Gastrocnemius medialis (tissue), 4 donors: ENCODE measurements around the gene MYL2. TPM values are rescaled to one million over a fixed set of nuclear protein-coding genes. Genes with fewer than 3 reads are reported as not detected.

Experiments used
- ATAC-seq, 2 donors: fragments of 150-250 bp; one replicate each; pipeline ENCODE4 v1.9.1; 2016
- DNase-seq, 2 donors: peaks; one replicate each; pipeline ENCODE4 v3.0.0-alpha.2; 2019
- H3K27ac ChIP-seq, 4 donors: fragments of 200-600 bp; sonication (generic); 1 replicate in 1 of 4; 2 replicates in 3 of 4; pipeline ENCODE4 v1.5.1; 2016 to 2018; ENCODE audit warnings: mild to moderate bottlenecking in 2 of 4, moderate library complexity in 1 of 4
- H3K27me3 ChIP-seq, 3 donors: fragments of 200-600 bp; sonication (generic) in 2 of 3; 1 replicate in 1 of 3; 2 replicates in 2 of 3; pipeline versions ENCODE4 v1.5.1 to v1.6.0; 2016 to 2019; ENCODE audit warnings: mild to moderate bottlenecking in 1 of 3, moderate library complexity in 1 of 3
- H3K36me3 ChIP-seq, 2 donors: fragments of 200-600 bp; sonication (generic) in 1 of 2; one replicate each; pipeline ENCODE4 v1.5.1; 2017 to 2018
- H3K4me1 ChIP-seq, 2 donors: fragments of 200-600 bp; sonication (generic) in 1 of 2; one replicate each; pipeline ENCODE4 v1.5.1; 2016 to 2017; ENCODE audit warnings: mild to moderate bottlenecking in 2 of 2
- H3K4me3 ChIP-seq, 4 donors: fragments of 200-600 bp; sonication (generic) in 3 of 4; 1 replicate in 1 of 4; 2 replicates in 3 of 4; pipeline ENCODE4 v1.5.1; 2016 to 2019; ENCODE audit warnings: mild to moderate bottlenecking in 2 of 4
- H3K9me3 ChIP-seq, 3 donors: fragments of 200-600 bp; sonication (generic) in 2 of 3; 1 replicate in 1 of 3; 2 replicates in 2 of 3; pipeline ENCODE4 v1.5.1; 2016 to 2019
- CTCF ChIP-seq, 5 experiments: fragments of 450-650 bp in 3 of 5; fragments of 200-600 bp in 2 of 5; sonication (generic) in 2 of 5; IDR thresholded peaks in 4 of 5; conservative IDR thresholded peaks in 1 of 5; 1 replicate in 4 of 5; 2 replicates in 1 of 5; pipeline ENCODE4 v1.5.1; 2016 to 2019; ENCODE audit warnings: antibody characterized with exemption in 5 of 5, mild to moderate bottlenecking in 3 of 5, moderate library complexity in 3 of 5
- POLR2A ChIP-seq, 2 donors: fragments of 450-650 bp; IDR thresholded peaks; one replicate each; pipeline ENCODE4 v1.6.1; 2017; ENCODE audit warnings: antibody characterized with exemption in 2 of 2, mild to moderate bottlenecking in 2 of 2, moderate library complexity in 2 of 2
- in situ Hi-C, 4 donors: fragments of 200-750 bp; cut with MboI; loops; one replicate each; pipeline versions ENCODE4 v1.15.0 to v1.8.0; 2017; ENCODE audit warnings: low sequenced_read_pairs in 4 of 4
- intact Hi-C: fragments of 100-400 bp; cut with DNase I; formaldehyde crosslinking; loops from one replicate; pipeline ENCODE4 v1.15.1; 2023; ENCODE audit warnings: low total_unique reads
- total RNA-seq, 4 donors: library from RNA; depleted of rRNA; stranded (reverse); fragments of >200 nt; gene quantifications; one replicate each; pipeline versions ENCODE4 v1.1.0 to v1.2.3, GENCODE V29; 2016

The MYL2 gene
- total RNA-seq, 4 donors from 2014 or later, result 817 to 5,649 (median 2,775) TPM

DNA sequence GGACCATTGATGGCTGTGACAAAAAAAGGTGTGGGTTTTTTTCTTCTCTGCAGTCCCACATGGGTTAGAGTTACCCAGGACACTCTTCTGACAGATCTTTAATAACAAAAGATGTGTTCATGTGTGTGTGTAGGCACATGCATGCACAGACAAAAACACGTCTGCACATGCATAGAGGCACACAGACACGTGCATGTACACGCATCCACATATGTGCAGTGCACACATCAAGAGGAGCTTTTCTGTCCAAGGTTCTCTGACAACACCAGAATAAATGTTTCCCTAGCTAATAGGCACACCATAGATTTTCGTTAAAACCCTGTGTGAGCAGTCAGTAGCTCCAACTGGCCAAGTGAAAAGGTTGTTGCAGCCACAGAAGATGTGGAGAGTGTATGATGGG is 2.8 kb upstream of the MYL2 start:
- Histone ChIP-seq H3K4me1 (peaks cover 7 to 32% of the 10 kb centered on the region in 2 donors), H3K27ac (peak overlapping the region in 1 of 4 donors; percentile 42), H3K36me3 (no peaks in the 10 kb centered on the region), H3K27me3 (no peaks in the 10 kb centered on the region), H3K4me3 (no peak overlapping the region), H3K9me3 (no peaks in the 10 kb centered on the region)
- no peak for ATAC-seq
- no peak for DNase-seq
- in situ Hi-C loops (no loop called here), intact Hi-C loops (no loop called here)
- TF ChIP-seq POLR2A (IDR thresholded peaks at IDR 0.05) (no peak), CTCF (IDR thresholded peaks at IDR 0.05 in 4 of 5, conservative IDR thresholded peaks at IDR 0.05 in 1 of 5) (no peak)

GRCh38 chr12:110922652-110923051 is 2.3 kb upstream of the MYL2 start:
- H3K27me3 ChIP-seq, result no peaks in the 10 kb centered on the region
- intact Hi-C loops (no loop called here), in situ Hi-C loops (no loop called here)
- DNase-seq (no peak), ATAC-seq (no peak)
- TF ChIP-seq POLR2A (IDR thresholded peaks at IDR 0.05) (no peak), CTCF (IDR thresholded peaks at IDR 0.05 in 4 of 5, conservative IDR thresholded peaks at IDR 0.05 in 1 of 5) (no peak)
- peaks cover 6 to 34% of the 10 kb centered on the region in 2 donors for H3K4me1 ChIP-seq
- H3K36me3 ChIP-seq, result no peaks in the 10 kb centered on the region
- H3K4me3 ChIP-seq, result no peak overlapping the region
- peak overlapping the region in 3 of 4 donors; percentile 7 to 42 (median 13) for H3K27ac ChIP-seq
- H3K9me3 ChIP-seq, result no peaks in the 10 kb centered on the region

DNA sequence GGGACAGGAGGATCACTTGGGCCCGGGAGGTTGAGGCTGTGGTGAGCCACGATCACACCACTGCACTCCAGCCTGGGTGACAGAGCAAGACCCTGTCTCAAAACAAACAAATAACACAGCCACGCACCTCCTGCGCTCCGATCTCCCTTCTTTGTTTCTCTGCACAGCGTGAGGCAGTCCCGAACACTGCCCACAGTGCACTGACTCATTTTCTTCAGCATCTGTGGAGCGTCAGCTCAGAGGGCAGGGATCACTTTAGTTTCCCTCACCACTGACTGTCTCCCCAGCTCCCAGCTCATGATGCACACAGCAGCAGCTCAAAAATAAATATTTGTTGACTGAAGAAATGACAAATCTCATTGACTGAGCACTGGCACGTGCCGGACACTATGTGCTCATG is 883 bp upstream of the MYL2 start:
- Histone ChIP-seq H3K27me3 (no peaks in the 10 kb centered on the region), H3K9me3 (no peaks in the 10 kb centered on the region), H3K4me1 (peaks cover 4 to 28% of the 10 kb centered on the region in 2 donors), H3K36me3 (no peaks in the 10 kb centered on the region), H3K4me3 (no peak overlapping the region), H3K27ac (peak overlapping the region; percentile 70 to 86 (median 74))
- intact Hi-C loops (no loop called here), in situ Hi-C loops (no loop called here)
- no peak for TF ChIP-seq POLR2A (IDR thresholded peaks at IDR 0.05)
- no peak for TF ChIP-seq CTCF (IDR thresholded peaks at IDR 0.05 in 4 of 5, conservative IDR thresholded peaks at IDR 0.05 in 1 of 5)
- DNase-seq (no peak), ATAC-seq (peak; percentile 12 to 55)

DNA sequence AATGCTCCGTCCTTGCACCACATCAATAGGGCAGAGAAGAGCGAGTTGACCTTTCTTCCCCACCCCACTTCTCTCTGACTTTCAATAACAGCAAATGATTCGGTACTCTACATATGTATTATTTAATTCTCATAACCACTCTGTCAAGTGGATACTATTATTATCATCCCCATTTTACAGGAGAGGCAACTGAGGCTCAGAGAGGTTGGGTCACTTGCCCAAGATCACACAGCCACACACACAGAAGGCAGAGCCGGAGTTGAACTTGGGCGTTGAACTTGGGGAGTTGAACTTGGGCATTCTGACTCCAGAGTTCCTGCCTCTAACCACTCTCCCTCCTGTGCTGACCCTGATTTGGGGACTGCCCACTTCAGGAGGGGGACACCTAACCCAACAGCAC is 659 bp downstream of the MYL2 start:
- no peak for TF ChIP-seq POLR2A (IDR thresholded peaks at IDR 0.05)
- TF ChIP-seq CTCF (IDR thresholded peaks at IDR 0.05 in 4 of 5, conservative IDR thresholded peaks at IDR 0.05 in 1 of 5), result no peak
- peaks cover 4 to 28% of the 10 kb centered on the region in 2 donors for H3K4me1 ChIP-seq
- DNase-seq (no peak), ATAC-seq (peak in 1 of 2 donors; percentile 5)
- H3K4me3 ChIP-seq, result peak overlapping the region in 2 of 4 donors; percentile 10 to 23
- H3K9me3 ChIP-seq, result no peaks in the 10 kb centered on the region
- intact Hi-C loops (loop anchor here (1.0 kb wide), 1 partner anchor 15 kb away; no protein-coding TSS in a partner anchor), in situ Hi-C loops (no loop called here)
- no peaks in the 10 kb centered on the region for H3K27me3 ChIP-seq
- H3K27ac ChIP-seq, result peak overlapping the region; percentile 70 to 86 (median 74)
- H3K36me3 ChIP-seq, result no peaks in the 10 kb centered on the region

GRCh38 chr12:110917961-110918360 is 2.4 kb downstream of the MYL2 start:
- intact Hi-C loops (no loop called here), in situ Hi-C loops (no loop called here)
- peaks cover 4 to 28% of the 10 kb centered on the region in 2 donors for H3K4me1 ChIP-seq
- ATAC-seq (no peak), DNase-seq (no peak)
- no peaks in the 10 kb centered on the region for H3K9me3 ChIP-seq
- TF ChIP-seq CTCF (IDR thresholded peaks at IDR 0.05 in 4 of 5, conservative IDR thresholded peaks at IDR 0.05 in 1 of 5), result no peak
- no peak for TF ChIP-seq POLR2A (IDR thresholded peaks at IDR 0.05)
- H3K36me3 ChIP-seq, result no peaks in the 10 kb centered on the region
- no peaks in the 10 kb centered on the region for H3K27me3 ChIP-seq
- peak overlapping the region; percentile 17 to 86 (median 72) for H3K27ac ChIP-seq
- no peak overlapping the region for H3K4me3 ChIP-seq
